Activated naive CD4-positive, alpha-beta T cell treated with anti-CD3 and anti-CD28 coated beads, Interleukin-2, amount 10 ng/mL, durations not matched to agents 7 days and 5 days (primary cell): ENCODE results near the gene OTUD1.

Experiments
- CTCF ChIA-PET: fragments of 350-600 bp; sonication (Branson Sonifier 250); formaldehyde crosslinking; loops from one replicate; lab custom pipeline; 2021; ENCODE audit warnings: antibody characterized with exemption; lab: Charles Lee
- DNase-seq: peaks from one replicate; pipeline ENCODE4 v3.0.0-alpha.2; 2020
- H3K27ac Mint-ChIP-seq: one replicate; pipeline ENCODE4 v1.8.0; 2021; ENCODE audit warnings: mild to moderate bottlenecking, moderate library complexity, mixed read lengths
- H3K27me3 Mint-ChIP-seq: one replicate; pipeline ENCODE4 v1.8.0; 2021; ENCODE audit warnings: mild to moderate bottlenecking, mixed read lengths
- H3K36me3 Mint-ChIP-seq: one replicate; pipeline ENCODE4 v1.8.0; 2021; ENCODE audit warnings: mixed read lengths
- H3K4me1 Mint-ChIP-seq: one replicate; pipeline ENCODE4 v1.8.0; 2021; ENCODE audit warnings: mixed read lengths
- H3K4me3 Mint-ChIP-seq: one replicate; pipeline ENCODE4 v1.8.0; 2021; ENCODE audit warnings: mild to moderate bottlenecking, moderate library complexity, mixed read lengths
- H3K9me3 Mint-ChIP-seq: one replicate; pipeline ENCODE4 v1.8.0; 2021; ENCODE audit warnings: mixed read lengths

OTUD1 gene

GRCh38 chr10:23437963-23438546 lies 820 bp upstream of the OTUD1 start:
- peak overlapping the region; percentile 79 for H3K4me3 Mint-ChIP-seq
- DNase-seq: no peak
- H3K9me3 Mint-ChIP-seq: no peaks in the 10 kb centered on the region
- H3K36me3 Mint-ChIP-seq: peaks cover 24% of the 10 kb centered on the region
- peak overlapping the region; percentile 90 for H3K27ac Mint-ChIP-seq
- H3K27me3 Mint-ChIP-seq: peaks cover 13% of the 10 kb centered on the region
- peaks cover 32% of the 10 kb centered on the region for H3K4me1 Mint-ChIP-seq
- CTCF ChIA-PET: interaction anchor here (1.0 to 1.1 kb wide), 2 partner anchors 75 to 113 kb away, joined by 3 read pairs; no protein-coding TSS in a partner anchor

- Mint-ChIP-seq H3K36me3 (peaks cover 31% of the 10 kb centered on the region), H3K4me3 (peak overlapping the region; percentile 91)
These were observed 631 bp downstream of the OTUD1 start for GRCh38 chr10:23439452-23439960.

GRCh38 chr10:23439961-23440889 lies 1.4 kb downstream of the OTUD1 start:
- Mint-ChIP-seq H3K4me3 (peak overlapping the region; percentile 91), H3K9me3 (no peaks in the 10 kb centered on the region), H3K27ac (peak overlapping the region; percentile 95), H3K36me3 (peaks cover 31% of the 10 kb centered on the region), H3K27me3 (peaks cover 9% of the 10 kb centered on the region), H3K4me1 (peaks cover 40% of the 10 kb centered on the region)
- peak; percentile 44 for DNase-seq
- CTCF ChIA-PET: interaction anchor here (1.1 kb wide), 1 partner anchor 115 kb away, joined by 4 read pairs; no protein-coding TSS in a partner anchor

More at GRCh38 chr10:23439452-23439960, 631 bp downstream of the OTUD1 start:
- Mint-ChIP-seq H3K4me1 (peaks cover 36% of the 10 kb centered on the region), H3K27ac (peak overlapping the region; percentile 82), H3K9me3 (no peaks in the 10 kb centered on the region), H3K27me3 (peaks cover 13% of the 10 kb centered on the region)
- CTCF ChIA-PET: no interaction called here
- no peak for DNase-seq

- H3K4me3 Mint-ChIP-seq: peak overlapping the region; percentile 91
- H3K4me1 Mint-ChIP-seq: peaks cover 46% of the 10 kb centered on the region
- H3K27me3 Mint-ChIP-seq: peaks cover 4% of the 10 kb centered on the region
- no peak for DNase-seq
- H3K27ac Mint-ChIP-seq: peak overlapping the region; percentile 95
- CTCF ChIA-PET: interaction anchor here (1.1 kb wide), 1 partner anchor 116 kb away, joined by 4 read pairs; no protein-coding TSS in a partner anchor
- H3K36me3 Mint-ChIP-seq: peaks cover 36% of the 10 kb centered on the region
- no peaks in the 10 kb centered on the region for H3K9me3 Mint-ChIP-seq
These were observed 2.4 kb downstream of the OTUD1 start for GRCh38 chr10:23441251-23441650.

- peaks cover 50% of the 10 kb centered on the region for H3K4me1 Mint-ChIP-seq
- CTCF ChIA-PET: interaction anchor here (2.0 kb wide), 1 partner anchor 75 kb away, joined by 4 read pairs; no protein-coding TSS in a partner anchor
These were observed 4.1 kb downstream of the OTUD1 start for GRCh38 chr10:23442936-23443335.

GRCh38 chr10:23445591-23445990 lies 6.7 kb downstream of the OTUD1 start:
- CTCF ChIA-PET: interaction anchor here (0.6 kb wide), 1 partner anchor 68 kb away, joined by 3 read pairs; no protein-coding TSS in a partner anchor
- Mint-ChIP-seq H3K9me3 (no peaks in the 10 kb centered on the region), H3K27ac (no peak overlapping the region), H3K4me1 (peaks cover 63% of the 10 kb centered on the region), H3K36me3 (peaks cover 39% of the 10 kb centered on the region), H3K27me3 (no peaks in the 10 kb centered on the region), H3K4me3 (no peak overlapping the region)
- DNase-seq: no peak

More at GRCh38 chr10:23442936-23443335, 4.1 kb downstream of the OTUD1 start:
- H3K4me3 Mint-ChIP-seq: peak overlapping the region; percentile 91
- no peaks in the 10 kb centered on the region for H3K27me3 Mint-ChIP-seq
- H3K9me3 Mint-ChIP-seq: no peaks in the 10 kb centered on the region
- DNase-seq: no peak
- H3K27ac Mint-ChIP-seq: no peak overlapping the region
- H3K36me3 Mint-ChIP-seq: peaks cover 38% of the 10 kb centered on the region

GRCh38 chr10:23448323-23448722 lies 9.4 kb downstream of the OTUD1 start:
- peaks cover 17% of the 10 kb centered on the region for H3K36me3 Mint-ChIP-seq
- peaks cover 36% of the 10 kb centered on the region for H3K4me1 Mint-ChIP-seq
- no peaks in the 10 kb centered on the region for H3K27me3 Mint-ChIP-seq
- no peak overlapping the region for H3K4me3 Mint-ChIP-seq
- CTCF ChIA-PET: interaction anchor here (0.8 kb wide), 1 partner anchor 86 kb away, joined by 4 read pairs; no protein-coding TSS in a partner anchor
- H3K9me3 Mint-ChIP-seq: no peaks in the 10 kb centered on the region
- peak overlapping the region; percentile 83 for H3K27ac Mint-ChIP-seq
- no peak for DNase-seq

GRCh38 chr10:23448802-23449570 lies 10.1 kb downstream of the OTUD1 start:
- CTCF ChIA-PET: interaction anchor here (0.8 kb wide), 1 partner anchor 86 kb away, joined by 4 read pairs; no protein-coding TSS in a partner anchor
- Mint-ChIP-seq H3K27me3 (no peaks in the 10 kb centered on the region), H3K36me3 (peaks cover 16% of the 10 kb centered on the region), H3K27ac (peak overlapping the region; percentile 83), H3K9me3 (no peaks in the 10 kb centered on the region), H3K4me1 (peaks cover 35% of the 10 kb centered on the region), H3K4me3 (no peak overlapping the region)
- no peak for DNase-seq

- Mint-ChIP-seq H3K27ac (no peak overlapping the region), H3K9me3 (no peaks in the 10 kb centered on the region), H3K4me1 (peaks cover 22% of the 10 kb centered on the region), H3K27me3 (no peaks in the 10 kb centered on the region), H3K36me3 (peaks cover 6% of the 10 kb centered on the region), H3K4me3 (no peak overlapping the region)
- DNase-seq: no peak
- CTCF ChIA-PET: no interaction called here
These were observed 13.3 kb downstream of the OTUD1 start for GRCh38 chr10:23452033-23452655.

GRCh38 chr10:23453465-23453864 lies 14.6 kb downstream of the OTUD1 start:
- Mint-ChIP-seq H3K36me3 (peaks cover 6% of the 10 kb centered on the region), H3K4me1 (peaks cover 14% of the 10 kb centered on the region), H3K4me3 (no peak overlapping the region), H3K27me3 (no peaks in the 10 kb centered on the region), H3K9me3 (no peaks in the 10 kb centered on the region), H3K27ac (no peak overlapping the region)
- DNase-seq: no peak
- CTCF ChIA-PET: no interaction called here

- H3K9me3 Mint-ChIP-seq: no peaks in the 10 kb centered on the region
- peaks cover 9% of the 10 kb centered on the region for H3K4me1 Mint-ChIP-seq
- CTCF ChIA-PET: no interaction called here
- peaks cover 8% of the 10 kb centered on the region for H3K27me3 Mint-ChIP-seq
- H3K36me3 Mint-ChIP-seq: no peaks in the 10 kb centered on the region
- DNase-seq: no peak
- H3K27ac Mint-ChIP-seq: no peak overlapping the region
- no peak overlapping the region for H3K4me3 Mint-ChIP-seq
These were observed 18.9 kb downstream of the OTUD1 start for GRCh38 chr10:23457632-23458417.

- DNase-seq: no peak
- CTCF ChIA-PET: no interaction called here
These were observed 20.5 kb downstream of the OTUD1 start for GRCh38 chr10:23459308-23459939.

More at GRCh38 chr10:23459308-23459939, 20.5 kb downstream of the OTUD1 start:
- Mint-ChIP-seq H3K4me1 (peaks cover 9% of the 10 kb centered on the region), H3K9me3 (no peaks in the 10 kb centered on the region), H3K4me3 (no peak overlapping the region), H3K27ac (no peak overlapping the region), H3K36me3 (no peaks in the 10 kb centered on the region), H3K27me3 (peaks cover 8% of the 10 kb centered on the region)
